HG03159 (cell line): Measurements from ENCODE around the gene UMAD1.

Experiments used
- ATAC-seq: cut with Tn5 transposase; IDR thresholded peaks from one replicate; pipeline ENCODE4 v1.9.1; 2021; ENCODE audit warnings: mild to moderate bottlenecking, moderate library complexity; ENCODE audit not compliant: unreplicated experiment

UMAD1 gene

GRCh38 chr7:7916064-7916463, 275.5 kb downstream of the UMAD1 start:
- no peak for ATAC-seq

GRCh38 chr7:7917593-7917992, 277.0 kb downstream of the UMAD1 start:
- no peak for ATAC-seq

- no peak for ATAC-seq
Observed at GRCh38 chr7:7918736-7919448, 278.3 kb downstream of the UMAD1 start.

GRCh38 chr7:7919449-7919945, 278.9 kb downstream of the UMAD1 start:
- ATAC-seq, result no peak

GRCh38 chr7:7920056-7920455, 279.5 kb downstream of the UMAD1 start:
- no peak for ATAC-seq

- peak; percentile 95 for ATAC-seq
Observed at GRCh38 chr7:7920481-7920880, 279.9 kb downstream of the UMAD1 start.

GRCh38 chr7:7921830-7922229, 281.3 kb downstream of the UMAD1 start:
- no peak for ATAC-seq

GRCh38 chr7:7922684-7923385, 282.3 kb downstream of the UMAD1 start:
- ATAC-seq, result no peak

- no peak for ATAC-seq
Observed at GRCh38 chr7:7923818-7924217, 283.3 kb downstream of the UMAD1 start.

GRCh38 chr7:7924303-7924702, 283.8 kb downstream of the UMAD1 start:
- ATAC-seq, result no peak
